SK-N-MC (cell line): Measurements from ENCODE around the gene TPM4.

Source experiments
- EZH2 ChIP-seq: fragments of 200-600 bp; sonication (generic); IDR thresholded peaks from one replicate; pipeline ENCODE4 v1.6.1; 2017; ENCODE audit warnings: antibody characterized with exemption
- POLR2AphosphoS5 ChIP-seq: IDR thresholded peaks from 2 replicates; pipeline ENCODE4 v1.6.1; 2012; ENCODE audit warnings: mild to moderate bottlenecking, low read depth, low read length, borderline replicate concordance

GRCh38 chr19:16039081-16039480 is 37.2 kb upstream of the TPM4 start:
- no peak for TF ChIP-seq POLR2AphosphoS5
- no peak for TF ChIP-seq EZH2
